ENCODE measurements around the gene LTC4S.

- TF ChIP-seq CTCF (IDR thresholded peaks at IDR 0.05), result no peak
- TF ChIP-seq POLR2A (IDR thresholded peaks at IDR 0.05), result no peak
- TF ChIP-seq EP300 (IDR thresholded peaks at IDR 0.05; ENCODE audit: low read depth), result no peak
- TF ChIP-seq POLR2AphosphoS5 (IDR thresholded peaks at IDR 0.05), result no peak
Measured at GRCh38 chr5:179769796-179770195, 24.0 kb upstream of the LTC4S start.
